NCI-H1436 treated with DMSO at 0.1 percent for 48 hours (cell line): ENCODE results near the gene DGCR6L.
"Not testable (repeated sequence)": the region's sequence is repeated elsewhere in the genome, so short reads cannot be mapped to it uniquely, and the experiment has no call there.

Source experiments
- DNase-seq: peaks from one replicate; lab custom pipeline; 2025; lab: John Stamatoyannopoulos, UW

DGCR6L gene

GRCh38 chr22:20275836-20276235, 44.0 kb downstream of the DGCR6L start:
- DNase-seq: no peak

- DNase-seq: not testable (repeated sequence)
Measured at GRCh38 chr22:20275325-20275724, 44.5 kb downstream of the DGCR6L start.

- DNase-seq: not testable (repeated sequence)
Measured at GRCh38 chr22:20274374-20274773, 45.5 kb downstream of the DGCR6L start.

- DNase-seq: no peak
Measured at GRCh38 chr22:20273758-20274181, 46.1 kb downstream of the DGCR6L start.

GRCh38 chr22:20272700-20273099, 47.2 kb downstream of the DGCR6L start:
- DNase-seq: no peak

GRCh38 chr22:20272174-20272573, 47.7 kb downstream of the DGCR6L start:
- DNase-seq: no peak

- DNase-seq: no peak
Measured at GRCh38 chr22:20271114-20271994, 48.5 kb downstream of the DGCR6L start.

GRCh38 chr22:20270190-20271113, 49.4 kb downstream of the DGCR6L start:
- not testable (repeated sequence) for DNase-seq

GRCh38 chr22:20269673-20270072, 50.2 kb downstream of the DGCR6L start:
- DNase-seq: not testable (repeated sequence)

GRCh38 chr22:20269201-20269600, 50.7 kb downstream of the DGCR6L start:
- not testable (repeated sequence) for DNase-seq

GRCh38 chr22:20268279-20269012, 51.4 kb downstream of the DGCR6L start, which contains the start of gene RTN4R:
Gene RTN4R (minus strand): TSS chr22:20268318. CDS start chr22:20268092, 226 bp downstream.
- DNase-seq: no peak

GRCh38 chr22:20267441-20268278, 52.2 kb downstream of the DGCR6L start:
- no peak for DNase-seq

GRCh38 chr22:20266667-20267440, 53.0 kb downstream of the DGCR6L start:
- DNase-seq: not testable (repeated sequence)

GRCh38 chr22:20265772-20266666, 53.8 kb downstream of the DGCR6L start:
- not testable (repeated sequence) for DNase-seq

GRCh38 chr22:20264614-20265452, 55.0 kb downstream of the DGCR6L start:
- no peak for DNase-seq
